ENCODE measurements around the gene RGS8.

DNA sequence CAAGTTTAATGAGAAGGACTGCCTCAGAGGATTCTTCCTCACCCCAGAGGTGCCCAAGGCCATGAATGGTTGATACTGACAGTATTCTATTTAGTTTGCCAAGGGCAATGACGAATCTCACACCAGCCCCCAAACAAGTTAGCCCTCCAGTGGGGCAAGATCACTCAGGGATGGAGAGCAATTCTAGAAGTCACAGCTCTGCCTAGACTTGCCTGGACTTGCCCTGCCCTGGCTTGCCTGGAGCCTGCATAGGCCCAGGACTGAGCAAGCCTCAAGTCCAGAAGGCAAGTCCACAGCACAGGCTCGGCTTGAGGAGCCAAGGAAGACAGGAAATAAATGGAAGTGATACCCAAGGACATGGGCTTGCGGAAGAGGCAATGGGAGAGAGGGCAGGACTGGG lies 40.7 kb downstream of the RGS8 start:
- TF ChIP-seq CTCF (IDR thresholded peaks at IDR 0.05), result no peak
- no peak for TF ChIP-seq EZH2 (IDR thresholded peaks at IDR 0.05; ENCODE audit: borderline replicate concordance, insufficient read depth, low read depth, low read length, poor library complexity, severe bottlenecking)
